DND-41 (cell line): Measurements from ENCODE around the gene CSNK1E.

Source experiments
- CTCF ChIP-seq: IDR thresholded peaks from 2 replicates; pipeline ENCODE4 v1.5.1; 2012; ENCODE audit warnings: borderline replicate concordance, low read length, moderate library complexity, mild to moderate bottlenecking; ENCODE audit not compliant: poor library complexity, severe bottlenecking; ENCODE audit errors: extremely low read depth
- EZH2 ChIP-seq: IDR thresholded peaks from 3 replicates; pipeline ENCODE4 v1.6.1; 2012; ENCODE audit warnings: borderline replicate concordance, low read depth, mild to moderate bottlenecking, moderate library complexity, low read length, inconsistent platforms; ENCODE audit not compliant: severe bottlenecking

DNA sequence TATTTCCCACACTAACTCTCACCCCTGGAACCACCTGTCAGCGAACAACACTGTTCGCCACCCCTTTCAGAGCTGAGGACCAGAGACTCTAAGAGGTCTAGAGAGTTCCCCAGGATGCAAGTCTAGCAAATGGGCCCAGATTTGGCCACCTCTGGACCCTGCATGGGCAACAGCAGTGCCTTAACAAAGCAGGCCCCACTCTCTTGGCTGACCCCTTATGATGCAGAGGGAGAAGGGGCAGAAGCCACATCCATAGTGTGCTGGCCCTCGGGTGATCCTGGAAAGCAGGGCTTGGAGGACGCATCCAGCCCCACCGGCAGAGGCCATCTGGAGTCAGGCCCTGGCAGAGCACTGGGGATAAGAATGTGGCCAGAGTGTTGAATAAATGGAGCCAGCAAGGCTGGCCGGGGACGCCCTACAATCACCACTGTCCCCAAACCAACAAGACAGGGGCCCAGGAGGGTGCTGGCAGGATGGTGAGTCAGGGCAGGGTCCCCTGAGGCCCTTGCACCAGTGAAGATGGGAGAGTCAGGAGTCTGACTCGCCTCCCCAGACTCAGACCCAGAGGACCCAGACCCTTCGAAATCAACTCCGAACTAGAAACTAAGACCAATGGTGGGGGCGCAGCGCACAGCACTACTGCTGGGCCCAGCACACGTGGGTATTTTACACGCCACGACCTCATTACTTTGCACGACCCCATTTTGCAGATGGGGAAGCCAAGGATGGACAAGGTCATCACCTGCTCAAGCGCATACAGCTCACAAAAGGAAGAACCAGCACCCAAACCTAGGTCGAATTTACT is 6.5 kb downstream of the CSNK1E start:
- no peak for TF ChIP-seq EZH2
- no peak for TF ChIP-seq CTCF
